H1 (cell line): ENCODE results near the gene HENMT1. TPM values are rescaled to one million over a fixed set of nuclear protein-coding genes. Genes with fewer than 3 reads are reported as not detected.

Source experiments
- EZH2 ChIP-seq: fragments of 200-600 bp; sonication (generic); IDR thresholded peaks from 2 replicates; pipeline ENCODE4 v1.7.1; 2012; ENCODE audit warnings: low read depth, mild to moderate bottlenecking, moderate library complexity, low read length, inconsistent platforms; ENCODE audit not compliant: severe bottlenecking
- FOSL1 ChIP-seq: IDR thresholded peaks from 2 replicates; pipeline ENCODE4 v1.6.1; 2011; ENCODE audit warnings: mild to moderate bottlenecking, low read depth, low read length, moderate library complexity; ENCODE audit not compliant: insufficient read depth
- RXRA ChIP-seq: IDR thresholded peaks from 2 replicates; pipeline ENCODE4 v1.6.1; 2011; ENCODE audit warnings: low read depth, mild to moderate bottlenecking, low read length, moderate library complexity; ENCODE audit not compliant: insufficient read depth
- TCF12 ChIP-seq: IDR thresholded peaks from 2 replicates; pipeline ENCODE4 v1.6.1; 2011; ENCODE audit warnings: low read depth, mild to moderate bottlenecking, low read length
- polyA plus RNA-seq, 7 experiments: library from polyadenylated mRNA; depleted of rRNA in 3 of 7; stranded (reverse) in 5 of 7; unstranded in 2 of 7; fragments of >200 nt in 5 of 7; fragments of 200-250 nt in 2 of 7; gene quantifications; 1 replicate in 5 of 7; 2 replicates in 1 of 7; 4 replicates in 1 of 7; pipeline versions ENCODE4 v1.2.1 to v1.2.3, GENCODE V29; 2011 to 2013; ENCODE audit warnings: missing spikeins in 2 of 7, mixed read lengths in 2 of 7
- total RNA-seq: library from RNA; stranded (reverse); fragmentation: NEBNext Ultra II Directional; extraction: Animal tissue kit (Norgen Biotek cat#: 25700); gene quantifications from 2 replicates; pipeline ENCODE4 v1.2.1, GENCODE V29; 2021

The HENMT1 gene
- total and polyA plus RNA-seq, 2 of the 8 experiments (the other 6 are each of a cell fraction or from before 2014, with no cell fraction given): 2.9 to 5.6 TPM

GRCh38 chr1:108617724-108618056 is 43.2 kb downstream of the HENMT1 start (continued):
- TF ChIP-seq FOSL1 (no peak), TCF12 (no peak), RXRA (no peak), EZH2 (no peak)
